ENCODE measurements around the gene TMEM212. TPM values are rescaled to one million over a fixed set of nuclear protein-coding genes. Genes with fewer than 3 reads are reported as not detected.

Gene TMEM212
- total RNA-seq (not detected), total RNA-seq (0 to 0.15 (median 0) reads per million in 29 experiments)
- total RNA-seq (2013) = not detected

DNA sequence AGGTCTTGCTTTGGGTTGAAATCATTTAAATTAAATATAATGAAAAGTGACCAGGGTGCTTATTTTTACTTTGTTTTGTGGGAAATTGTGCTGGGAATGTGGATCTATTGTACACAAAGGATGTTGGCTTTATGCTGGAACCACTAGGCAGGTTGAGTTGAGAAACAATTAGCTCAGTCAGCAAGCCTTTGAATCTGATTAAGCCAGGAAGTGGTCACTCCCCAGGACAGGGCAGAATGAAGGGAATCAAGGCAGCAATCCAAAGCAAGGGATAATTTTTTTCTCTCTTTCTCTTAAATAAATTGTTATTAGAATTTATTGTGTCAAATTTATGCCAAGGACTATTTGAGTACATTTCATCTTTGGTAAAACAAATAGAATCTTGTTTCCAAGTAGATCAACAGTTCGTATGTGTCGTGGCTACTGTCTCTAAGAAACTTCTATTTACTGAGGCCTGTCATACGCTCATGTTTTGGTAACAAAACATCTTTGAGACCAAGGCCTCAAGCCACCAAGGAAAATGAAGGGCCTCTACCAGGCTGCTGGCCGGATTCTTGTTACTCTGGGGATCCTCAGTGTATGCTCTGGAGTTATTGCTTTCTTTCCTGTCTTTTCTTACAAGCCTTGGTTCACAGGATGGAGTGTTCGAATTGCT lies at the start of gene TMEM212:
Gene TMEM212 (plus strand): TSS at position 486 of the 655 bp plus-strand sequence. CDS start 35 bp downstream, at position 521.
- POLR2A ChIA-PET = no interaction called here
- Mint-ChIP-seq H3K4me1 (peaks cover 5 to 6% (median 6%) of the 10 kb centered on the region in 3 donors), H3K36me3 (no peaks in the 10 kb centered on the region), H3K27ac (no peak within 1 kb of the TSS), H3K27me3 (peaks cover 5 to 9% of the 10 kb centered on the region in 2 donors), H3K9me3 (no peaks in the 10 kb centered on the region), H3K4me3 (no peak within 1 kb of the TSS)
- 83% methylated on average over 2 of the region's 5 CpGs for WGBS (ENCODE audit: insufficient coverage)
- Histone ChIP-seq H3K9me3 (no peaks in the 10 kb centered on the region), H3K36me3 (ENCODE audit: control insufficient read depth in 2 of 2, extremely low read depth in 1 of 2, insufficient read depth in 1 of 2, low read length in 1 of 2) (no peaks in the 10 kb centered on the region), H3K27me3 (replicated peaks in 1 of 2; ENCODE audit: control insufficient read depth in 2 of 2, extremely low read depth in 1 of 2, insufficient read depth in 2 of 2, low read length in 1 of 2) (no peaks in the 10 kb centered on the region), H3K4me3 (ENCODE audit: control insufficient read depth in 1 of 2, extremely low read depth in 1 of 2, low read length in 1 of 2) (no peak within 1 kb of the TSS), H3K4me1 (ENCODE audit: control insufficient read depth in 1 of 2, extremely low read depth in 1 of 2, insufficient read depth in 2 of 2, low read length in 2 of 2) (no peaks in the 10 kb centered on the region), H3K27ac (ENCODE audit: low read length) (no peak within 1 kb of the TSS)
- no peak for ATAC-seq (replicated peaks in 1 of 4)
- DNase-seq = no peak
- CTCF ChIA-PET = no interaction called here

- WGBS (ENCODE audit: insufficient coverage) = 93% methylated on average over 3 of the region's 4 CpGs
- ATAC-seq (replicated peaks in 1 of 4) (no peak), DNase-seq (no peak)
- POLR2A ChIA-PET = no interaction called here
- H3K36me3 Mint-ChIP-seq = no peaks in the 10 kb centered on the region
- CTCF ChIA-PET = no interaction called here
- no peaks in the 10 kb centered on the region for H3K9me3 Mint-ChIP-seq
- no peaks in the 10 kb centered on the region for H3K9me3 ChIP-seq
- H3K4me1 ChIP-seq (ENCODE audit: control insufficient read depth in 1 of 2, extremely low read depth in 1 of 2, insufficient read depth in 2 of 2, low read length in 2 of 2) = no peaks in the 10 kb centered on the region
- no peaks in the 10 kb centered on the region for H3K27me3 Mint-ChIP-seq
- no peak overlapping the region for H3K4me3 ChIP-seq (ENCODE audit: control insufficient read depth in 1 of 2, extremely low read depth in 1 of 2, low read length in 1 of 2)
- H3K27me3 ChIP-seq (replicated peaks in 1 of 2; ENCODE audit: control insufficient read depth in 2 of 2, extremely low read depth in 1 of 2, insufficient read depth in 2 of 2, low read length in 1 of 2) = no peaks in the 10 kb centered on the region
- H3K4me1 Mint-ChIP-seq = no peaks in the 10 kb centered on the region
- H3K27ac Mint-ChIP-seq = no peak overlapping the region
- no peak overlapping the region for H3K4me3 Mint-ChIP-seq
- H3K36me3 ChIP-seq (ENCODE audit: control insufficient read depth in 2 of 2, extremely low read depth in 1 of 2, insufficient read depth in 1 of 2, low read length in 1 of 2) = no peaks in the 10 kb centered on the region
- H3K27ac ChIP-seq (ENCODE audit: low read length) = no peak overlapping the region
Observed at GRCh38 chr3:171796625-171797264, 46.4 kb upstream of the TMEM212 start.

DNA sequence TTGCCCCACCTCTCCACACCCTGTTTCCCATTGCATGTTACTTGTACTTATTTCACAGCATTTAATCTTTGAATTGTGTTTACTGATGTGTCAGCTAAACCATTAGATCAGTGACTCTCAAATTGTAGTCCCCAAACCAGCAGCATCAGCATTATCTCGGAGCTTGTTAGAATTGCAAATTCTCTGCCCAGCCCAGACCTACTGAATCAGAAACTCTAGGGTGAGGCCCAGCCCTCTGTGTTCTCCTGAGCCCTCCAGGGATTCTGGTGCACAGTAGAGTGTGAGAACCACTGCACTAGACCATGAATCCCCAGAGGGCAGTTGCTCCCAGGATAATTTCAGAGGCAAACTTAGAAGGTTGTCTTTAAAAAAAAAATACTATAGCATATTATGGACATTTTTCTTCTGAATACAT lies 45.9 kb upstream of the TMEM212 start:
- H3K9me3 Mint-ChIP-seq = no peaks in the 10 kb centered on the region
- ChIA-PET CTCF (no interaction called here), POLR2A (no interaction called here)

GRCh38 chr3:171797873-171798272 lies 45.3 kb upstream of the TMEM212 start:
- H3K9me3 Mint-ChIP-seq = no peaks in the 10 kb centered on the region
- no peaks in the 10 kb centered on the region for H3K9me3 ChIP-seq

More for the DNA sequence above, 45.9 kb upstream of the TMEM212 start:
- no peaks in the 10 kb centered on the region for H3K36me3 Mint-ChIP-seq
- Histone ChIP-seq H3K27me3 (replicated peaks in 1 of 2; ENCODE audit: control insufficient read depth in 2 of 2, extremely low read depth in 1 of 2, insufficient read depth in 2 of 2, low read length in 1 of 2) (no peaks in the 10 kb centered on the region), H3K4me1 (ENCODE audit: control insufficient read depth in 1 of 2, extremely low read depth in 1 of 2, insufficient read depth in 2 of 2, low read length in 2 of 2) (no peaks in the 10 kb centered on the region), H3K9me3 (no peaks in the 10 kb centered on the region), H3K4me3 (ENCODE audit: control insufficient read depth in 1 of 2, extremely low read depth in 1 of 2, low read length in 1 of 2) (no peak overlapping the region), H3K36me3 (ENCODE audit: control insufficient read depth in 2 of 2, extremely low read depth in 1 of 2, insufficient read depth in 1 of 2, low read length in 1 of 2) (no peaks in the 10 kb centered on the region), H3K27ac (ENCODE audit: low read length) (no peak overlapping the region)
- no peak overlapping the region for H3K27ac Mint-ChIP-seq
- no peak overlapping the region for H3K4me3 Mint-ChIP-seq
- ATAC-seq (replicated peaks in 1 of 4) = no peak
- H3K27me3 Mint-ChIP-seq = no peaks in the 10 kb centered on the region
- 60% methylated on average over 1 of the region's 1 CpG for WGBS (ENCODE audit: insufficient coverage)
- no peaks in the 10 kb centered on the region for H3K4me1 Mint-ChIP-seq
- DNase-seq = no peak

DNA sequence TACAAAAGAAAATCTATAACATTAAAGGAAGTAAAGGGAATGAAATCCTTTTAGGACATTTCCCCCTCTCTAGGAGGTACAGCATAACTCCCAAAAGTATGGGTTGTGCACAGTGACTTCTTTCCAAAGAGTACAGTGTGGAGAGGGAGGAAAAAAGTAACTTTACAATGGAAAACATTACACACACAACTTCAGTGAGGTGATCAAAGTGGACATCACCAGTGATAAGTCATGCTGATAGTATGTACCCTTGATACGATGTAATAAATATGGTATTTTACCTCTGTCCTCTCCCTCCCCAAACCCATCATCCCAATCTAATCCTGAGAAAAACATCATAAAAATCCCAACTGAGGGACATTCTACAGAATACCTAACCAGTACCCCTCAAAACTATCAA lies 43.6 kb upstream of the TMEM212 start:
- ATAC-seq (replicated peaks in 1 of 4) (no peak), DNase-seq (no peak)
- no peaks in the 10 kb centered on the region for H3K4me1 Mint-ChIP-seq
- no peaks in the 10 kb centered on the region for H3K9me3 ChIP-seq
- ChIA-PET CTCF (no interaction called here), POLR2A (no interaction called here)
- H3K27ac Mint-ChIP-seq = no peak overlapping the region
- no peaks in the 10 kb centered on the region for H3K4me1 ChIP-seq (ENCODE audit: control insufficient read depth in 1 of 2, extremely low read depth in 1 of 2, insufficient read depth in 2 of 2, low read length in 2 of 2)
- no peaks in the 10 kb centered on the region for H3K27me3 ChIP-seq (replicated peaks in 1 of 2; ENCODE audit: control insufficient read depth in 2 of 2, extremely low read depth in 1 of 2, insufficient read depth in 2 of 2, low read length in 1 of 2)
- no peak overlapping the region for H3K4me3 ChIP-seq (ENCODE audit: control insufficient read depth in 1 of 2, extremely low read depth in 1 of 2, low read length in 1 of 2)
- no CpG with 5 or more reads among the region's 1 CpG for whole genome bisulfite sequencing (ENCODE audit: insufficient coverage)
- no peaks in the 10 kb centered on the region for H3K9me3 Mint-ChIP-seq
- no peaks in the 10 kb centered on the region for H3K36me3 ChIP-seq (ENCODE audit: control insufficient read depth in 2 of 2, extremely low read depth in 1 of 2, insufficient read depth in 1 of 2, low read length in 1 of 2)
- no peak overlapping the region for H3K4me3 Mint-ChIP-seq
- peaks cover 0 to 3% of the 10 kb centered on the region in 2 donors for H3K27me3 Mint-ChIP-seq
- no peaks in the 10 kb centered on the region for H3K36me3 Mint-ChIP-seq
- no peak overlapping the region for H3K27ac ChIP-seq (ENCODE audit: low read length)

More at GRCh38 chr3:171797873-171798272, 45.3 kb upstream of the TMEM212 start:
- H3K4me1 ChIP-seq (ENCODE audit: control insufficient read depth in 1 of 2, extremely low read depth in 1 of 2, insufficient read depth in 2 of 2, low read length in 2 of 2) = no peaks in the 10 kb centered on the region
- ATAC-seq (replicated peaks in 1 of 4) = no peak
- no peaks in the 10 kb centered on the region for H3K36me3 ChIP-seq (ENCODE audit: control insufficient read depth in 2 of 2, extremely low read depth in 1 of 2, insufficient read depth in 1 of 2, low read length in 1 of 2)
- Mint-ChIP-seq H3K4me3 (no peak overlapping the region), H3K36me3 (no peaks in the 10 kb centered on the region), H3K4me1 (no peaks in the 10 kb centered on the region), H3K27me3 (no peaks in the 10 kb centered on the region), H3K27ac (no peak overlapping the region)
- no peak for DNase-seq
- ChIA-PET CTCF (no interaction called here), POLR2A (no interaction called here)
- H3K27me3 ChIP-seq (replicated peaks in 1 of 2; ENCODE audit: control insufficient read depth in 2 of 2, extremely low read depth in 1 of 2, insufficient read depth in 2 of 2, low read length in 1 of 2) = no peaks in the 10 kb centered on the region
- no peak overlapping the region for H3K27ac ChIP-seq (ENCODE audit: low read length)
- no CpG with 5 or more reads among the region's 3 CpGs for WGBS (ENCODE audit: insufficient coverage)
- H3K4me3 ChIP-seq (ENCODE audit: control insufficient read depth in 1 of 2, extremely low read depth in 1 of 2, low read length in 1 of 2) = no peak overlapping the region

DNA sequence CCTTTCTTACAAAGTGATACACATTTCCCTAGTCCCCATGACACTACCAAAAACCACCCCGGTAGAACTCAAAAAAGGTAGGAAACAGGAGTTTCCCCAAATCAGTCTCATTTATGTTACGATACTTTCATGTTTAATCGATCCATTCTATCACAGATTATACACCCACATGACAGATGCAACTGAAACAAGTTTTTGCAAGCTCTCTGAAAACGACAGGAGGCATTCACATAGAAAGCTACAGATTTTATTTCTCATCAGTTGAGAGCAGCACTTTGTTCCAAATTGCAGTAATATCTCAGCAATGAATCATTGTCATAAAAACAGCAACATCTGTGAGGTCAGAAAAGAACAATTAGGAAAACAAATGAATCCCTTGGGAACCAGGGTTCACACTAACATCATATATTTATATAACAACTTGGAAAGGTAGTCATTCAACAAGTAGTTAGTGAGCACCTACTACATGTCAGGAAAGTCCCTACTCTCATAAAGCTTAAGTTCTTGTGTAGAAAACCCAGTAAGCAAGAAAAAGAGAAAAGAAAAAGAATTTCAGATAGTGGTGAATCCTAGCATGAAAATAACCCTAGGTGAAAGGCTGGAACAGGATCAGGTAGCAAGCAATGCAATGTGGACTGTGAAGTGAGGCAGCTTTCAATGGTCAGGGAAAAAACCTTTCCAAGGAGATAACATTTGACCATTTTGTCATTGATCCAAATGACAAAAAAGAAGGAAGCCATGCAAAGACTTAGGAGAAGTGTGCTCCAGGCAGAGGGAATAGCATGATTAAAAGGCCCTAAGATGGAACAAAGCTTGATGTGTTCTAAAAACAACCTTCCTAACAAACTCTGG lies 41.2 kb upstream of the TMEM212 start:
- ATAC-seq (replicated peaks in 1 of 4) = no peak
- no peak overlapping the region for H3K27ac ChIP-seq (ENCODE audit: low read length)
- no peaks in the 10 kb centered on the region for H3K36me3 Mint-ChIP-seq
- no peaks in the 10 kb centered on the region for H3K36me3 ChIP-seq (ENCODE audit: control insufficient read depth in 2 of 2, extremely low read depth in 1 of 2, insufficient read depth in 1 of 2, low read length in 1 of 2)
- no peak overlapping the region for H3K4me3 Mint-ChIP-seq
- H3K9me3 ChIP-seq = no peaks in the 10 kb centered on the region
- ChIA-PET CTCF (interaction anchor here in 1 of 2 donors (0.5 kb wide), 1 partner anchor 8 kb away, joined by 3 read pairs; no protein-coding TSS in a partner anchor), POLR2A (no interaction called here)
- no peak overlapping the region for H3K27ac Mint-ChIP-seq
- no peak overlapping the region for H3K4me3 ChIP-seq (ENCODE audit: control insufficient read depth in 1 of 2, extremely low read depth in 1 of 2, low read length in 1 of 2)
- WGBS (ENCODE audit: insufficient coverage) = 42% methylated on average over 4 of the region's 4 CpGs
- DNase-seq = no peak
- H3K4me1 Mint-ChIP-seq = no peaks in the 10 kb centered on the region
- no peaks in the 10 kb centered on the region for H3K9me3 Mint-ChIP-seq
- H3K4me1 ChIP-seq (ENCODE audit: control insufficient read depth in 1 of 2, extremely low read depth in 1 of 2, insufficient read depth in 2 of 2, low read length in 2 of 2) = no peaks in the 10 kb centered on the region
- H3K27me3 Mint-ChIP-seq = peaks cover 0 to 3% of the 10 kb centered on the region in 2 donors
- H3K27me3 ChIP-seq (replicated peaks in 1 of 2; ENCODE audit: control insufficient read depth in 2 of 2, extremely low read depth in 1 of 2, insufficient read depth in 2 of 2, low read length in 1 of 2) = no peaks in the 10 kb centered on the region

All from T-cell (primary cell).